CD4-positive, alpha-beta T cell treated with Interleukin-4 for 4 hours (primary cell): ENCODE measurements around the gene AP1G1.
"Not testable (repeated sequence)": the region's sequence is repeated elsewhere in the genome, so short reads cannot be mapped to it uniquely, and the experiment has no call there.

ENCODE experiments used
- DNase-seq: peaks from one replicate; pipeline ENCODE4 v3.0.0-alpha.2; 2020

Gene AP1G1

GRCh38 chr16:71808593-71809459, at the start of gene AP1G1:
TSS of gene AP1G1 (minus strand) at chr16:71808834. CDS start at chr16:71789479, 19,355 bp downstream.
- peak; percentile 98 for DNase-seq

- DNase-seq = peak; percentile 60
Measured at GRCh38 chr16:71855937-71856662, 47.5 kb upstream of the AP1G1 start.

GRCh38 chr16:71854369-71854948, 45.8 kb upstream of the AP1G1 start:
- no peak for DNase-seq

- no peak for DNase-seq
Measured at GRCh38 chr16:71853413-71853812, 44.8 kb upstream of the AP1G1 start.

- no peak for DNase-seq
Measured at GRCh38 chr16:71852561-71852960, 43.9 kb upstream of the AP1G1 start.

- DNase-seq = no peak
Measured at GRCh38 chr16:71852158-71852557, 43.5 kb upstream of the AP1G1 start.

- no peak for DNase-seq
Measured at GRCh38 chr16:71851746-71852145, 43.1 kb upstream of the AP1G1 start.

- DNase-seq = no peak
Measured at GRCh38 chr16:71848622-71849021, 40.0 kb upstream of the AP1G1 start.

DNA sequence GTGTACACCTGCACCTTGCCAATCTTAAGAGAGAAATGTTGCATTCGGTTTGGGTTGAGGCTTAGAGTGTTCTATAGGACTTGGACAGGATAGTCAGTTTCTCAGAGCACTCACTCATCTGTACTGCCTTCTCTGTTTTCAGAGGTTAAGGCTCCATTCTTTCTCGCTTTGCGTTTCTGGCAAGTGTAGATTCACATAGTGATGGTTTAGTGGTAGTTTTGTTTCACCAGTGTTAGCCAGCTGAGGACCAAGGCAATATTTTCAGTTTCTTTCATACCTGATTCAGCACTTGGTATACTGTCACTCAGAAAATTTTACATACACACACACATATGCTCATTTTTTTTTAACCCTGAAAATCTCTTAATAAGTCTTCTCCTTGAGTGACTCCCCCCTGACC, 38.5 kb upstream of the AP1G1 start:
- DNase-seq = no peak

DNA sequence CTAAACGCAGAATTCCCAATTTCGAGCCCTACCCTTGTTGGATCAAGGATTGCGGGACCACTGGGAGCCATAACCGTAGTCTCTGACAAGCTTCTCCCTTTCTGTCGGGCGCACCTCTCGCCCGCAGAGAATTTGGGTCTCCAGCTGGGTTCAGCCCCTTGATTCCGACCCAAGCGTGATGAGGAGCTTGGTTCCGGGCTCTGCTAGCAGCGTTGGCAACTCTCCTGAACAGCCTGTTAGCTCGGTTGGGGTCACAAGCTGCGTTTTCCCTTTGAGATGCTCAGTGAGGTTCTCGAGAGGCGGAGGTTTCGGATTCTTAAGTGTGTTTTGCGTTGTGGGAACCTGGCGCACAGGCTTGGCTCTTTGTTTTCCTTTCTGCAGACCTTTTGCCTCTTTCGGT, 37.8 kb upstream of the AP1G1 start:
- no peak for DNase-seq

DNA sequence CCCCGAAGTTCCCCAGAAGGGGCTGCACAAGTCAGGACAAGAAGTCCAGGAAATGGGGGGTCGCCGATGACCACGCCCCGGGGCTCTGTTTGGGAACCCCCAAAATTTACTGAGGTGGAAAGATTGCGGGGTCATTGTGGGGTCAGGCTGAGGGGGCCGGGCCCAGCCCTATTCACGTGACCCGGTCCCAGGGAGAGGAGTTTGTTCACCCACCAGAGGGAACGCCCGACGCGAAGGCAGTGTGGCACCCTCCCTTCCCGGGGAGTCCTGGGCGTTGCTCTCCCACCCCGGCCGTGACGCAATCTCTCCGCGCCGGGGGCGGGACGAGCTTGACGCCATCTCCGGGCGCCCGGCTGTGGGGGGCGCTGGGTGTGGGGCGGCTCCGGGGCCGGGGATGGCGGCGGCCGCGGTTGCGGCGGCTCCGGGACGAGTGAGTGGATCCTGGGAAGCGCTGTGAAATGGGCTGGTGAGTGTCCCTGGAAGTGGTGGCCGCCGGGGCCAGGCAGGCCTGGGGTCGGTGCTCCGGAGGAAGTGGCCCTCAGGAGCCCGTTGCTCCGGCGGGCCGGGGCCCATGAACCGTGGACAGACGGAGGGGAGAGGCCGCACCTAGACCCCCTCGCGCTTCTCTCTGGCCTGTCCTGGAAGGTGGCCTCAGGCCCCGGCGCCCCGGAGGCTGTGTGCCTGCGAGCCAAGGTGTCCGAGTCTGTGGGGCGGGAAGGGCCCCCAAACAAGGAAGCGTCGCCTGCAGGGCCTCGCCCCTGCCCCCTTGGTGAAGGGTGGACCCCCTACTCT, 37.2 kb upstream of the AP1G1 start, which contains the start of gene ATXN1L:
Gene ATXN1L (plus strand): TSS at position 338 of the 792 bp plus-strand sequence. CDS start 3,765 bp downstream, outside the sequence.
- DNase-seq = peak; percentile 91

DNA sequence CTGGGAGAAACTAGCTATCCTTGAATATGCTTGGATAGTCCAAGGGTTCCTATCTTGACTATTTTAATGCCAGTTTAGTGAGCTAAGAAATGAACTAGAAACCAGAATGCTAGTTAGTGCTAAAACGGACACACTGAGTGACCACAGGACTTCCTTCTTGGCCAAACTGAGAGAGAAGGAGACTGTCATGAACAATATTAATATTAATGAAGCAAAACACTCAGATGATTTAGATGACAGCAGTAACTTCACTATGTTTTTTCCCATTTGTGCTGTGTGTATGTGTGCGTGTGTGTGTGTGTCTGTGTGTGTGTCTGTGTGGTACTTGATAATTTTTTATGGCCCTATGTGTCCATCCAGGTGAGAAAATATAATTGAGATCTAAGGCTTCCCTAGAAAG, 34.9 kb upstream of the AP1G1 start:
- DNase-seq = no peak

- DNase-seq = no peak
Measured at GRCh38 chr16:71840052-71840451, 31.4 kb upstream of the AP1G1 start.

GRCh38 chr16:71837150-71837549, 28.5 kb upstream of the AP1G1 start:
- DNase-seq = no peak

- DNase-seq = no peak
Measured at GRCh38 chr16:71834291-71834690, 25.7 kb upstream of the AP1G1 start.

GRCh38 chr16:71832112-71832511, 23.5 kb upstream of the AP1G1 start:
- not testable (repeated sequence) for DNase-seq

DNA sequence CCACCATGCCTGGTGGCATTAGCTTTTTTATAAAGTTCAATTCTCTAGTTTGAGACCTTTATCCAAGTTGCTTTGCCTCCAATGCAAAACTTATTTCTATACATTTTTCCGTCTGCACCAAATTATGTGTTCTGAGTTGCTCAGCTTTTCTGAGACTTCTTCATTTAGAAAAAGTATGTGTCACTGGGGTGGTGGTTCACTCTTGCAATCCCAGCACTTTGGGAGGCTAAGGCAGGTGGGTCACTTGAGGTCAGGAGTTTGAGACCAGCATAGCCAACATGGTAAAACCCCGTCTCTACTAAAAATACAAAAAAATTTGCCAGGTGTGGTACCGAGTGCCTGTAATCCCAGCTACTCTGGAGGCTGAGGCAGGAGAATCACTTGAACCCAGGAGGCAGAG, 23.1 kb upstream of the AP1G1 start:
- DNase-seq = not testable (repeated sequence)

GRCh38 chr16:71830359-71830758, 21.7 kb upstream of the AP1G1 start:
- DNase-seq = no peak

DNA sequence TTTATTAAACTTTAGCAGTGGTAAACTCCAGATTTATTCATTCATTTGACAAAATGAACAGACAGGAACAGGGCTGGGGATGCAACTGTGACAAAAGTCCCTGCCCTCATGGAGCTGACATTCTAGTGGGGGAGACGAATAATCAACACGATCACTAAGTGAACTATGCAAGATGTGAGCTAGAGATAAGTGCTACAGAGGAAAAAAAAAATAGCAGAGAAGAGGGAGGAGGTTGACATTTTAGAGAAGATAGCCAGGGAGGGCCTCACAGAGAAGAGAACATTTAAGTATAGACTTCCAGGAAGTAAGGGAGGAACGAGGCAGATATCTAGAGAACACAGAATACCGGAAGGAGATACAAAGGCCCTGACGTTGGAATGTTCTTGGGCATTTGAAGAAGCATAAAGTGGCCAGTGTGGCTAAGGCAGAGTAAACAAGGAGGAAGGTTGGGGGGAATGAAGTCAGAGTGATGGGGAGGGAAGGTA, 17.9 kb upstream of the AP1G1 start:
- DNase-seq = no peak

DNA sequence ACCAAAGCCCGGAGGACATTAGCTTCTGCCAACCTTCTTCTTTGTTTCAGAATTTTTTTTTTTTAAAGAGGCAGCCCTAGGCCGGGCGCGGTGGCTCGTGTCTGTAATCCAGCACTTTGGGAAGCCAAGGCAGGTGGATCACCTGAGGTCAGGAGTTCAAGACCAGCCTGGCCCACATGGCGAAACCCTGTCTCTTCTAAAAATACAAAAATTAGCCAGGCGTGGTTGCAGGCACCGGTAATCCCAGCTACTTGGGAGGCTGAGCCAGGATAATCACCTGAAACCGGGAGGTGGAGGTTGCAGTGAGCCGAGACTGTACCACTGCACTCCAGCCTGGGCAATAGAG, 8.5 kb upstream of the AP1G1 start:
- DNase-seq = not testable (repeated sequence)

- peak; percentile 11 for DNase-seq
Measured at GRCh38 chr16:71811261-71811803, 2.7 kb upstream of the AP1G1 start.

GRCh38 chr16:71810155-71810530, 1.5 kb upstream of the AP1G1 start:
- DNase-seq = not testable (repeated sequence)
